GM12891 (cell line): ENCODE data around the gene POLR3A.

Experiments used
- PAX5 ChIP-seq: IDR thresholded peaks from 2 replicates; pipeline ENCODE4 v1.6.1; 2011; ENCODE audit warnings: low read length, moderate library complexity, mild to moderate bottlenecking; ENCODE audit not compliant: insufficient read depth, severe bottlenecking
- POLR2A ChIP-seq: IDR thresholded peaks from 2 replicates; pipeline ENCODE4 v1.6.1; 2011; ENCODE audit warnings: low read depth, low read length, control low read depth
- POLR2AphosphoS5 ChIP-seq: IDR thresholded peaks from 2 replicates; pipeline ENCODE4 v1.6.1; 2011; ENCODE audit warnings: low read depth, low read length, control low read depth
- POU2F2 ChIP-seq: IDR thresholded peaks from 2 replicates; pipeline ENCODE4 v1.6.1; 2011; ENCODE audit warnings: low read depth, mild to moderate bottlenecking, control low read depth, low read length, moderate library complexity
- SPI1 ChIP-seq: IDR thresholded peaks from 2 replicates; pipeline ENCODE4 v1.6.1; 2011; ENCODE audit warnings: low read depth, low read length, control low read depth
- TAF1 ChIP-seq: IDR thresholded peaks from 2 replicates; pipeline ENCODE4 v1.6.1; 2011; ENCODE audit warnings: low read depth, low read length, control low read depth

DNA sequence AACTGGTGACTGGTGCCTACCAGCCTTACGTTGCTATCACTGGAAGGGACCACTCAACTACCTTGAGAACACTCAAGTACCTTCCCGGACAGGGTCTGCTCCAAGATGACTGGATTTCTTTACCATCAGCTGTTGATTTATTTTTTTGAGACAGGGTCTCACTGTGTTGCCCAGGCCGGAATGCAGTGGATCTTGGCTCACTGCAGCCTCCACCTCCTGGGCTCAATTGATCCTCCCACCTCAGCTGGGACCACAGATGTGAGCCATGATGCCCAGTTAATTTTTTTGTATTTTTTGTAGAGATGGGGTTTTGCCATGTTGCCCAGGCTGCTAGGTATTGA lies 57.5 kb downstream of the POLR3A start:
- no peak for TF ChIP-seq POLR2AphosphoS5
- TF ChIP-seq POLR2A: no peak
- no peak for TF ChIP-seq TAF1
- TF ChIP-seq PAX5: no peak
- TF ChIP-seq POU2F2: no peak
- no peak for TF ChIP-seq SPI1
